NT2/D1 (cell line): ENCODE measurements around the gene RAB6D.
"Not testable (repeated sequence)": the region's sequence is repeated elsewhere in the genome, so short reads cannot be mapped to it uniquely, and the experiment has no call there.

Experiments used
- DNase-seq: peaks from one replicate; pipeline ENCODE4 v3.0.0-alpha.2; 2011; ENCODE audit warnings: low read depth, low spot score
- H3K27me3 ChIP-seq: 2 replicates; pipeline ENCODE4 v1.6.0; 2011; ENCODE audit warnings: mild to moderate bottlenecking; ENCODE audit not compliant: insufficient read length, insufficient read depth
- H3K36me3 ChIP-seq: 2 replicates; pipeline ENCODE4 v1.6.1; 2011; ENCODE audit warnings: mild to moderate bottlenecking, low read length, mixed read lengths; ENCODE audit not compliant: insufficient read depth, insufficient read length
- H3K4me1 ChIP-seq: 2 replicates; pipeline ENCODE4 v1.5.1; 2011; ENCODE audit not compliant: insufficient read depth, insufficient read length
- H3K4me3 ChIP-seq: 2 replicates; pipeline ENCODE4 v1.5.1; 2011; ENCODE audit warnings: low read depth; ENCODE audit not compliant: insufficient read length
- H3K9ac ChIP-seq: 2 replicates; pipeline ENCODE4 v1.6.0; 2011; ENCODE audit warnings: low read depth; ENCODE audit not compliant: insufficient read length
- H3K9me3 ChIP-seq: 2 replicates; pipeline ENCODE4 v1.5.1; 2011; ENCODE audit warnings: mild to moderate bottlenecking, low read length; ENCODE audit not compliant: insufficient read depth
- SUZ12 ChIP-seq: IDR thresholded peaks from 2 replicates; pipeline ENCODE4 v1.6.1; 2011; ENCODE audit not compliant: insufficient read length, insufficient read depth; ENCODE audit errors: extremely low read depth
- YY1 ChIP-seq: IDR thresholded peaks from 2 replicates; pipeline ENCODE4 v1.6.1; 2011; ENCODE audit not compliant: insufficient read length, insufficient read depth
- ZNF274 ChIP-seq: IDR thresholded peaks from 2 replicates; pipeline ENCODE4 v1.6.1; 2011; ENCODE audit warnings: mild to moderate bottlenecking, low read depth, low read length

RAB6D gene

GRCh38 chr2:131389657-131390056 is 25.7 kb upstream of the RAB6D start:
- DNase-seq, result no peak
- Histone ChIP-seq H3K36me3 (no peaks in the 10 kb centered on the region), H3K27me3 (no peaks in the 10 kb centered on the region), H3K4me1 (peaks cover 5% of the 10 kb centered on the region), H3K9me3 (no peaks in the 10 kb centered on the region), H3K9ac (no peak overlapping the region), H3K4me3 (no peak overlapping the region)
- TF ChIP-seq YY1 (no peak), SUZ12 (no peak)

DNA sequence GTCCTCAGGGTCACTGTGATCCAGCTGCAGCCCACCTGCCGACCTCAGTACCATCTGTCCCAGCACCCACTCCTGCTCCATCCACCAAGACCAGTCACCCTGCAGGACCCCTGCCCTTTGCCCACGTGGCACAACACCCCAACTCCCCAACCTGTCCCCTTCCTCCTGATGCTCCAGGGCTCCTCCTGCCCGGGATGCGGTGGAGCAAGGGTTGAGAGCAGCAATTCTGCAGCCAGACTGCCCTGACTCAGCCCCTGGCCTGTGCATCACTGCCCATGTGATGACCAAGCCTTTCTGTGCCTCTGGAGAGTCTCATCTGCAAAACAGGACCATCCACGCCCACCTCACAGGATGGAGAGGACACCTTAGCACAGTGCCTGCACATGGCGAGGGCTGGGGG is 24.9 kb upstream of the RAB6D start:
- H3K4me1 ChIP-seq, H3K36me3 ChIP-seq, H3K9me3 ChIP-seq, H3K4me3 ChIP-seq, H3K9ac ChIP-seq, H3K27me3 ChIP-seq, DNase-seq: not testable (repeated sequence)

GRCh38 chr2:131373111-131373510 is 9.1 kb upstream of the RAB6D start:
- not testable (repeated sequence) for H3K9ac ChIP-seq, H3K27me3 ChIP-seq, H3K9me3 ChIP-seq, H3K4me1 ChIP-seq, H3K36me3 ChIP-seq, H3K4me3 ChIP-seq, DNase-seq

GRCh38 chr2:131369954-131370353 is 6.0 kb upstream of the RAB6D start:
- H3K4me1 ChIP-seq, result no peaks in the 10 kb centered on the region
- no peak for DNase-seq
- H3K36me3 ChIP-seq, result no peaks in the 10 kb centered on the region

DNA sequence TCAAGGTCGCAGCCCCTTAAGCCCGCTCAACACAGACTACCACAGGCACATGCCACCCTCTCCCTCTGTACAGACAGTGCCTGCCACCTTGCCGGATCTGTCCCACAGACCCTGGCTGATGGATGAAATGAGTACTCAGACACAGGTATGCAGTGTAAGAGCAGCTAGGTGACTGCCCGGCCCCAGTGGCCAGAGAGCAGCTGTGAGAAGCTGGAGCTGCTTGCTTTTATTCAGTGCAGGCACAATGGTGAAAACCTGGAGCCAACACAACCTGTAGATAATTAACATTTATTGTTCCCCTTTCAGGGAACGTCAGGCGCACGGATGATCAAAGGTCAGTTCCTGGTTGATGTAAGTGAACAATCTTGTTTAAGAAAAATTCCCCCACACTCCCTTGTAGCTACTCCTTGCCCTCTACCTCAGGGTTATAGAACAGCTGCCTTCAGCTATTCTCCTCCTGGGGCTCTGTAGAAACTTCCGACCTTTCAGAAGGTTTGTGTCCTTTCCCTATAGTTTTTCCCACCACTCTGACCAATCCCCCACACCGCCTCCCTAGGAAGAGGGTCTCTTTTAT is 4.6 kb upstream of the RAB6D start:
- not testable (repeated sequence) for H3K9ac ChIP-seq, H3K4me3 ChIP-seq, H3K4me1 ChIP-seq, DNase-seq, H3K9me3 ChIP-seq, H3K36me3 ChIP-seq
- H3K27me3 ChIP-seq, result peaks cover 20% of the 10 kb centered on the region

More at GRCh38 chr2:131369954-131370353, 6.0 kb upstream of the RAB6D start:
- no peak overlapping the region for H3K9ac ChIP-seq
- no peak overlapping the region for H3K4me3 ChIP-seq
- peaks cover 7% of the 10 kb centered on the region for H3K27me3 ChIP-seq
- TF ChIP-seq SUZ12, result no peak
- TF ChIP-seq ZNF274, result no peak
- no peak for TF ChIP-seq YY1
- no peaks in the 10 kb centered on the region for H3K9me3 ChIP-seq

DNA sequence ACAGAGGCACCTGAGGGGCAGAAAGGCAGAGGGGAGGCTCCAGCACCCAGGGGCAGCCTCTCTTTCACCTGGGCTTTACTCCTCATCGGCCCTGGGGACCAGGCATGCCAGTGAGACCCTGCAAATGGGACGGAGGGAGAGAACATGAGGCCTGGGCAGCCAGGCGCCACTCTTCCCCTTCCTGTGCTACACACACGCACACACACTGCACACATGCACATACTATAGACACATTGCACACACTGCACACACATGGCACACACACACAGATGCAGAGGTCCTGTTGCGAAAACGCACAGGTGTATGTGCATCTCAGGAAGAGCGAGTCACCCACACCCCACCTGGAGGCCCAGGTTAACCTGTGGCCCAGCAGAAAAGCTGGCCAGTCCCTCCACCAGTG is 3.4 kb upstream of the RAB6D start:
- no peak for DNase-seq
- peaks cover 27% of the 10 kb centered on the region for H3K27me3 ChIP-seq
- no peaks in the 10 kb centered on the region for H3K36me3 ChIP-seq
- no peaks in the 10 kb centered on the region for H3K4me1 ChIP-seq
- H3K9ac ChIP-seq, result no peak overlapping the region
- no peaks in the 10 kb centered on the region for H3K9me3 ChIP-seq
- H3K4me3 ChIP-seq, result no peak overlapping the region
- TF ChIP-seq ZNF274 (no peak), SUZ12 (no peak), YY1 (no peak)

DNA sequence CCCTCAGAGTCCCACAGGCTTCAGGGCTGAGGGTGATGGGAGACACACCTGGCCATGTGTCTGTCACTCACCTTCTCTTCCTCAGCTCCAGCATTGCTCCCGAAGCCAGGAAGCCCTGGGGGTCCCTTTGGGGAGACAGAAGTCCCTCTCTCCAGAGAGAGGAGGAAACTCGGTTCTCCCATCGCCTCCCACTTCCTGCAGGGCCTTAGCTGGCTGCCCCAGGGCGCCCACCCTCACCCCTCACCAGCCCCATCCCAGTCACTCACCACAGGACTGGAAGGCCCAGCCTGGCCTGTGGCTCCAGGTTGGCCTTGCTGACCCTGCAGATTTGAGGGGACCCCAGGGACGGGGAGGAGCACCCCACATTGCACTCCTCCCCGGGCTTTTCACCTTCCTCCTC is 2.7 kb upstream of the RAB6D start:
- Histone ChIP-seq H3K36me3 (no peaks in the 10 kb centered on the region), H3K4me3 (no peak overlapping the region), H3K27me3 (peaks cover 30% of the 10 kb centered on the region), H3K4me1 (no peaks in the 10 kb centered on the region), H3K9ac (no peak overlapping the region), H3K9me3 (no peaks in the 10 kb centered on the region)
- TF ChIP-seq SUZ12, result no peak
- no peak for DNase-seq

DNA sequence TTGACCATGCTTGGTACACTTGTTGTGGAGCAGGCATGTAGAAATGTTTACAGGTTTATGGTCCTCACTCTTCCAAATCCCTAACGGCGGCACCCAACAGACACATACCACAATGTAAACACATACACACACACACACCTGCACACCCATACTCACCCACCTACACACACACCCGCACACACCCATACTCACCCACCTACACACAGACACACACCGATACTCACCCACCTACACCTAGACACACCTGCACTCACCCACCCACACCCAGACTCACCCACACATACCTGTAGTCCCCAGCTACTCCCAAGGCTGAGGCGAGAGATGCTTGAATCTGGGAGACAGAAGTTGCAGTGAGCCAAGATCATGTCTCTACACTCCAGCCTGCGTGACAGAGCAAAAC is 1.5 kb upstream of the RAB6D start:
- DNase-seq, result no peak
- Histone ChIP-seq H3K27me3 (peaks cover 30% of the 10 kb centered on the region), H3K4me1 (no peaks in the 10 kb centered on the region), H3K9me3 (no peaks in the 10 kb centered on the region), H3K9ac (no peak overlapping the region), H3K4me3 (no peak overlapping the region), H3K36me3 (no peaks in the 10 kb centered on the region)
- TF ChIP-seq ZNF274, result no peak
- no peak for TF ChIP-seq YY1
- no peak for TF ChIP-seq SUZ12

GRCh38 chr2:131363213-131363612 is 755 bp downstream of the RAB6D start:
- not testable (repeated sequence) for H3K4me3 ChIP-seq, DNase-seq, H3K9me3 ChIP-seq, H3K9ac ChIP-seq, H3K36me3 ChIP-seq, H3K4me1 ChIP-seq
- peaks cover 30% of the 10 kb centered on the region for H3K27me3 ChIP-seq

GRCh38 chr2:131361773-131362172 is 2.2 kb downstream of the RAB6D start:
- not testable (repeated sequence) for DNase-seq

GRCh38 chr2:131353167-131353697 is 10.7 kb downstream of the RAB6D start:
- not testable (repeated sequence) for H3K4me3 ChIP-seq, DNase-seq

More at GRCh38 chr2:131361773-131362172, 2.2 kb downstream of the RAB6D start:
- H3K27me3 ChIP-seq, result peaks cover 30% of the 10 kb centered on the region
- not testable (repeated sequence) for H3K9me3 ChIP-seq, H3K9ac ChIP-seq, H3K36me3 ChIP-seq, H3K4me1 ChIP-seq, H3K4me3 ChIP-seq

More at GRCh38 chr2:131353167-131353697, 10.7 kb downstream of the RAB6D start:
- not testable (repeated sequence) for H3K27me3 ChIP-seq, H3K9me3 ChIP-seq, H3K36me3 ChIP-seq, H3K9ac ChIP-seq, H3K4me1 ChIP-seq
